DOHH2 (cell line): ENCODE data around the gene BRINP1.

ENCODE experiments used
- EZH2phosphoT487 ChIP-seq: fragments of 200-600 bp; sonication (generic); IDR thresholded peaks from 2 replicates; pipeline ENCODE4 v1.6.1; 2017; ENCODE audit warnings: borderline replicate concordance, mild to moderate bottlenecking, antibody characterized with exemption, low read length, moderate library complexity, mixed read lengths
- TF ChIP-seq, protein P1 (sequence below): fragments of 200-600 bp; sonication (generic); IDR thresholded peaks from one replicate; pipeline ENCODE4 v1.5.1; 2014; ENCODE audit warnings: antibody characterized with exemption, mild to moderate bottlenecking, low read depth, low read length; ENCODE audit not compliant: poor library complexity, severe bottlenecking

DNA sequence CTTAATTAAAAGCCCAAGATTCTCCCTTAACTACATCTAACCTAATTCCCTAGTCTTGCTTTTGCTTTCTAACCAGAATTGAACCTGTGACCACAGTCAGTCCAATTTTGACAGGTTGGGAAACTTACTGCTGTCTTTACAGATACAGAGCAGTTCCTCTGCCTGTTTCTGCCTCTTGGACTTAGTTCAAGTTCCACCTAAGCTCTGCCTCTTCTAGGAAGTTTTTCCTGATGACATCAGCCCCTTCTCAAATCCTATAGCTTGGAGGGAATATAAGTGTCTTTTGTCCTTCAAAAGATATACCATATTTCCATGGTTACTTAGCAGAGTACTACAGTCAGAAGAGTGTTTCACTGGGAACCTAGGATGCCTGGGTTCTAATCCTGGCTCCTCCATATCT, 31.7 kb downstream of the BRINP1 start:
- TF ChIP-seq, protein P1, sequence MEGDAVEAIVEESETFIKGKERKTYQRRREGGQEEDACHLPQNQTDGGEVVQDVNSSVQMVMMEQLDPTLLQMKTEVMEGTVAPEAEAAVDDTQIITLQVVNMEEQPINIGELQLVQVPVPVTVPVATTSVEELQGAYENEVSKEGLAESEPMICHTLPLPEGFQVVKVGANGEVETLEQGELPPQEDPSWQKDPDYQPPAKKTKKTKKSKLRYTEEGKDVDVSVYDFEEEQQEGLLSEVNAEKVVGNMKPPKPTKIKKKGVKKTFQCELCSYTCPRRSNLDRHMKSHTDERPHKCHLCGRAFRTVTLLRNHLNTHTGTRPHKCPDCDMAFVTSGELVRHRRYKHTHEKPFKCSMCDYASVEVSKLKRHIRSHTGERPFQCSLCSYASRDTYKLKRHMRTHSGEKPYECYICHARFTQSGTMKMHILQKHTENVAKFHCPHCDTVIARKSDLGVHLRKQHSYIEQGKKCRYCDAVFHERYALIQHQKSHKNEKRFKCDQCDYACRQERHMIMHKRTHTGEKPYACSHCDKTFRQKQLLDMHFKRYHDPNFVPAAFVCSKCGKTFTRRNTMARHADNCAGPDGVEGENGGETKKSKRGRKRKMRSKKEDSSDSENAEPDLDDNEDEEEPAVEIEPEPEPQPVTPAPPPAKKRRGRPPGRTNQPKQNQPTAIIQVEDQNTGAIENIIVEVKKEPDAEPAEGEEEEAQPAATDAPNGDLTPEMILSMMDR: no peak
- TF ChIP-seq EZH2phosphoT487: no peak
